GM13976 (cell line): ENCODE results near the gene LRCH1.

ENCODE experiments used
- DNase-seq: peaks from one replicate; pipeline ENCODE4 v3.0.0; 2012; ENCODE audit warnings: low spot score
- CTCF ChIP-seq: IDR thresholded peaks from 2 replicates; pipeline ENCODE4 v1.5.1; 2012; ENCODE audit warnings: borderline replicate concordance, mild to moderate bottlenecking; ENCODE audit not compliant: insufficient read depth; ENCODE audit errors: extremely low read depth, missing control alignments, control extremely low read depth
- in situ Hi-C: fragments of 300-500 bp; cut with MboI; formaldehyde crosslinking; loops from one replicate; pipeline ENCODE4 v1.12.0; 2022; ENCODE audit warnings: low sequenced_read_pairs, mixed read lengths, inconsistent platforms; ENCODE audit not compliant: unreplicated experiment

The LRCH1 gene

GRCh38 chr13:46615888-46616531 lies 63.0 kb downstream of the LRCH1 start:
- in situ Hi-C loops, result no loop called here
- TF ChIP-seq CTCF, result no peak
- no peak for DNase-seq

GRCh38 chr13:46617229-46617721 lies 64.3 kb downstream of the LRCH1 start:
- in situ Hi-C loops, result no loop called here
- no peak for TF ChIP-seq CTCF
- no peak for DNase-seq

GRCh38 chr13:46617885-46618284 lies 64.9 kb downstream of the LRCH1 start:
- no peak for TF ChIP-seq CTCF
- no peak for DNase-seq
- in situ Hi-C loops, result no loop called here

- DNase-seq, result no peak
- no peak for TF ChIP-seq CTCF
- in situ Hi-C loops, result no loop called here
Observed at GRCh38 chr13:46618694-46619254, 65.8 kb downstream of the LRCH1 start.

- in situ Hi-C loops, result no loop called here
- no peak for TF ChIP-seq CTCF
Observed at GRCh38 chr13:46620029-46620428, 67.1 kb downstream of the LRCH1 start.

GRCh38 chr13:46620471-46620870 lies 67.5 kb downstream of the LRCH1 start:
- in situ Hi-C loops, result no loop called here
- TF ChIP-seq CTCF, result no peak
- DNase-seq, result no peak

More at GRCh38 chr13:46620029-46620428, 67.1 kb downstream of the LRCH1 start:
- DNase-seq, result no peak
